Esophagus squamous epithelium (tissue), 4 donors: ENCODE data around the gene PRKACG.

Experiments
- POLR2A ChIP-seq, 4 donors: fragments of 450-650 bp; IDR thresholded peaks; one replicate each; pipeline ENCODE4 v1.6.1; 2017; ENCODE audit warnings: antibody characterized with exemption in 4 of 4, mild to moderate bottlenecking in 4 of 4, moderate library complexity in 3 of 4
- TF ChIP-seq, protein P1 (sequence below), 6 experiments: fragments of 450-650 bp in 4 of 6; fragments of 200-600 bp in 2 of 6; sonication (generic) in 2 of 6; IDR thresholded peaks; one replicate each; pipeline ENCODE4 v1.5.1; 2016 to 2019; ENCODE audit warnings: antibody characterized with exemption in 6 of 6, mild to moderate bottlenecking in 4 of 6, moderate library complexity in 4 of 6

DNA sequence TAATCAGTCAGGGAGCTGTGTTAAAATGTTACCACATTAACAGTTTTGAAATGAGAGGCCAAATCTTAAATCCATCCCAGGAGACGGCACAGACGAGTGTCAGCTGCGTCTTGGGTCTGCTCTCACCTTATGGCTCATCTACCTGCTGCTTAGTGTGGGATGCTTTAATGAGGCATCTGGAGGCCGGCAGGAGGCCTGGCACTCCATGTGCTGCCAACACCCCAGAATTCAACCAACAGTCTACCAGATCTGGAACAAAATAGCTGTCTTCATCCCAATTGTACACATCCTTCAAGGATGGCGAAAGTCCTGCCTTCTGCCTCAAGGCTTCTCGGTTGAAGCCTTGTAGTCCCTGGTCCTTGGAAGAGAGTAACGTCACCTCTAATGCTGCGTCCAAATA, 12.0 kb downstream of the PRKACG start:
- TF ChIP-seq POLR2A (IDR thresholded peaks at IDR 0.05): no peak
- TF ChIP-seq, protein P1, sequence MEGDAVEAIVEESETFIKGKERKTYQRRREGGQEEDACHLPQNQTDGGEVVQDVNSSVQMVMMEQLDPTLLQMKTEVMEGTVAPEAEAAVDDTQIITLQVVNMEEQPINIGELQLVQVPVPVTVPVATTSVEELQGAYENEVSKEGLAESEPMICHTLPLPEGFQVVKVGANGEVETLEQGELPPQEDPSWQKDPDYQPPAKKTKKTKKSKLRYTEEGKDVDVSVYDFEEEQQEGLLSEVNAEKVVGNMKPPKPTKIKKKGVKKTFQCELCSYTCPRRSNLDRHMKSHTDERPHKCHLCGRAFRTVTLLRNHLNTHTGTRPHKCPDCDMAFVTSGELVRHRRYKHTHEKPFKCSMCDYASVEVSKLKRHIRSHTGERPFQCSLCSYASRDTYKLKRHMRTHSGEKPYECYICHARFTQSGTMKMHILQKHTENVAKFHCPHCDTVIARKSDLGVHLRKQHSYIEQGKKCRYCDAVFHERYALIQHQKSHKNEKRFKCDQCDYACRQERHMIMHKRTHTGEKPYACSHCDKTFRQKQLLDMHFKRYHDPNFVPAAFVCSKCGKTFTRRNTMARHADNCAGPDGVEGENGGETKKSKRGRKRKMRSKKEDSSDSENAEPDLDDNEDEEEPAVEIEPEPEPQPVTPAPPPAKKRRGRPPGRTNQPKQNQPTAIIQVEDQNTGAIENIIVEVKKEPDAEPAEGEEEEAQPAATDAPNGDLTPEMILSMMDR (IDR thresholded peaks at IDR 0.05): no peak
